ENCODE data around the gene MPZL1. TPM values are rescaled to one million over a fixed set of nuclear protein-coding genes. Genes with fewer than 3 reads are reported as not detected.
"Not testable (repeated sequence)": the region's sequence is repeated elsewhere in the genome, so short reads cannot be mapped to it uniquely, and the experiment has no call there.

MPZL1 gene
- total and polyA plus RNA-seq, 4 experiments from 2014 or later, result 5.4 to 15.8 (median 7.9) TPM

DNA sequence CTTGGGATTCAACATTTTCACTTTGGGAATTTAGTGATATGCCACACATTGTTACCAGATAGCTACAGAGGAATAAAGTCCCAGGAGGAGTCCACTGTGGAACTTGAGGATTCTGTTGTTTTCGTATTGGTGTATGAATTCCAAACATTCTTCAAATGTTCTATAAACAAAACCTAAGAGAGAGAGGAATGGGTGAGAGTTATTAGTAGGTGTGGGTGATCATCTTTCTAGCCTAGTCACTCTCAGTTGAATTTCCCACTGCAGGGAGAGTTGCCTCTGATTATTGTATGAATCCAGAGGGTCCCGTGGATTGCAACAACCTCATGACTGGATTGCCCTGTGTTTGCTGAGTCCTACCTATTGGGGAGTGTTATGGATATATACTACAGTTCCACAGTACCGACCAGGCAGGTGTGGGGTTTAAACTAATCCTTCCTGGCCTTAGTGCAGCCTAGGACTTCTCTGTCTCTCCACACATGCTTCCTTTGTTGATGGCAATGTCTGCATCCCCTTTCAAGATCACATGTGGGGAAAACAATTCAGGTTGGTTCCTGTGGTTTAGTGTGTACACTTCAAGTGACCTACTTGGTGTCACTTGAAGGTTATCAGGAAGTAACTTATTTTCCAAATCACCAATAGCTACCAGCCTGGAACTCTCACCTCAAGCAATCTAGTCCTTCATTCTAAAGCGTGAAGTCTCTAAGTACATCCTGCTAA is 100.3 kb downstream of the MPZL1 start:
- H3K4me1 ChIP-seq (ENCODE audit: insufficient read depth, low read length), result peaks cover 14% of the 10 kb centered on the region
- H3K27ac Mint-ChIP-seq, result peak overlapping the region in 1 of 7 donors; percentile 42
- POLR2A ChIA-PET (ENCODE audit: partially characterized antibody), result no interaction called here
- H3K36me3 ChIP-seq (ENCODE audit: insufficient read depth, low read length), result no peaks in the 10 kb centered on the region
- no peaks in the 10 kb centered on the region for H3K27me3 ChIP-seq (ENCODE audit: insufficient read depth, low read length)
- intact Hi-C loops (cut with micrococcal nuclease), result no loop called here
- H3K9me3 Mint-ChIP-seq, result no peaks in the 10 kb centered on the region
- H3K4me3 Mint-ChIP-seq, result no peak overlapping the region
- no peak overlapping the region for H3K4me3 ChIP-seq (ENCODE audit: low read length in 2 of 2)
- H3K36me3 Mint-ChIP-seq, result no peaks in the 10 kb centered on the region
- CTCF ChIA-PET (ENCODE audit: partially characterized antibody), result interaction anchor here (1.1 to 1.5 kb wide), 2 partner anchors 14 to 21 kb away, joined by 5 read pairs; no protein-coding TSS in a partner anchor
- DNase-seq, result peak in 1 of 5 donors; percentile 10
- H3K27me3 Mint-ChIP-seq, result peaks cover 2 to 6% of the 10 kb centered on the region in 2 donors
- H3K9me3 ChIP-seq (ENCODE audit: control insufficient read depth in 1 of 2, low read length in 2 of 2), result no peaks in the 10 kb centered on the region
- no peak overlapping the region for H3K27ac ChIP-seq (ENCODE audit: low read depth, low read length)
- H3K4me1 Mint-ChIP-seq, result peaks cover 4 to 24% (median 13%) of the 10 kb centered on the region in 4 donors

DNA sequence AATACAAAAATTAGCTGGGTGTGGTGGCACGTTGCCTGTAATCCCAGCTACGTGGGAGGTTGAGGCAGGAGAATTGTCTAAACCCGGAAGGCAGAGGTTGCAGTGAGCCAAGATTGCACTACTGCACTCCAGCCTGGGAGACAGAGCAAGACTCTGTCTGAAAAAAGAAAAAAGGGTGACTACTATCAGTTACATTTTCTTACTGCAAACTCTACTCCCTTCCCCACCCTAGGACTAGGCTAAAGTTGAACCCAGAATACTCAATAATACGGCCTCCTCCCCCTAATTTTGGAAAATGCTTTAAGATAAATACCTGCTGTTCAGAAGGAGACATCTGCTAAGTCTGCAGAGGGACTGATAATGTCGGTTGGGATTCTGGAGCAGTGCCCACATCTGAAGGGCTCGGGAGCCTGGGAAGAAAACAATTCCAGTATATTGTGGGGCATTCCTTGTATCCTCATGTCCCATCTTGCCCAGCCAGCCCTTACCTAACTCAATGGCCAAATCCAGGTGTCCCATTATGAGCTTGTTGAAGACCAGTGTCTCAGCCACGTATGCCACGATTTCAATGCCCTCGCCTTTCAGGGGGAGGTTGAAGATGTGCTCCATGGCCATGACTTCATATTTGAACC is 102.5 kb downstream of the MPZL1 start:
- no peaks in the 10 kb centered on the region for H3K9me3 Mint-ChIP-seq
- CTCF ChIA-PET (ENCODE audit: partially characterized antibody), result no interaction called here

DNA sequence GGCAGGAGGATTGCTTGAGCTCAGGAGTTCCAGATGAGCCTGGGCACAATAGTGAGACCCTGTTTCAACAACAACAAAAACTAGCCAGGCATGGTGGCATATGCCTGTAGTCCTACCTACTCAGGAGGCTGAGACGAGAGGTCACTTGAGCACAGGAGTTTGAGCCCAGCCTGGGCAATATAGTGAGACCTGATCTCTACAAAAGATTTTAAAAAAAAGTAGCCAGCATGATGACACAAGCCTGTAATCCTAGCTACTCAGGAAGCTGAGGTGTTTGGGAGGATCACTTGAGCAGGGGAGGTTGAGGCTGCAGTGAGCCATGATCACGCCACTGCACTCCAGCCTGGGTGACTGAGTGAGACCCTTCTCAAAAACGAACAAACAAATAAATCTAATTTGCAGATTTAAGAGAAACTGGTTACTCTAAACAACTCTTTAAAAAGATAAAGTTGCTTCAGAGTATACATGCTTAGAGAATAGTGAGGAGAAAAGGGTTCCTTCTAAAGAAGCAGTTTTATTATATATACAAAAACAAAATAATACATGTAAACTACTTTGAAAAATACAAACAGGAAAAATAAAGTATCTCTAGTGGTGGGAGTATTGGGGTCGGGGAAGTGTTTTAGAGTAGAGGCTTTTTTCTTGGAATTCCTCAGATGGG is 103.8 kb downstream of the MPZL1 start:
- Mint-ChIP-seq H3K9me3 (no peaks in the 10 kb centered on the region), H3K27me3 (peaks cover 0 to 6% of the 10 kb centered on the region in 2 donors), H3K4me1 (peaks cover 0 to 18% (median 11%) of the 10 kb centered on the region in 4 donors), H3K27ac (no peak overlapping the region), H3K4me3 (no peak overlapping the region), H3K36me3 (no peaks in the 10 kb centered on the region)
- intact Hi-C loops (cut with micrococcal nuclease), result no loop called here
- ChIA-PET CTCF (ENCODE audit: partially characterized antibody) (no interaction called here), POLR2A (ENCODE audit: partially characterized antibody) (no interaction called here)
- Histone ChIP-seq H3K36me3 (ENCODE audit: insufficient read depth, low read length) (no peaks in the 10 kb centered on the region), H3K4me3 (ENCODE audit: low read length in 2 of 2) (no peak overlapping the region), H3K27ac (ENCODE audit: low read depth, low read length) (no peak overlapping the region), H3K9me3 (ENCODE audit: control insufficient read depth in 1 of 2, low read length in 2 of 2) (no peaks in the 10 kb centered on the region), H3K27me3 (ENCODE audit: insufficient read depth, low read length) (no peaks in the 10 kb centered on the region), H3K4me1 (ENCODE audit: insufficient read depth, low read length) (peaks cover 8% of the 10 kb centered on the region)
- DNase-seq, result no peak

More for the DNA sequence above, 102.5 kb downstream of the MPZL1 start:
- H3K27me3 Mint-ChIP-seq, result peaks cover 2 to 6% of the 10 kb centered on the region in 2 donors
- no peaks in the 10 kb centered on the region for H3K9me3 ChIP-seq (ENCODE audit: control insufficient read depth in 1 of 2, low read length in 2 of 2)
- H3K36me3 Mint-ChIP-seq, result no peaks in the 10 kb centered on the region
- peaks cover 4 to 24% (median 13%) of the 10 kb centered on the region in 4 donors for H3K4me1 Mint-ChIP-seq
- no peaks in the 10 kb centered on the region for H3K36me3 ChIP-seq (ENCODE audit: insufficient read depth, low read length)
- H3K4me1 ChIP-seq (ENCODE audit: insufficient read depth, low read length), result peaks cover 14% of the 10 kb centered on the region
- POLR2A ChIA-PET (ENCODE audit: partially characterized antibody), result no interaction called here
- H3K27ac ChIP-seq (ENCODE audit: low read depth, low read length), result no peak overlapping the region
- no peak for DNase-seq
- intact Hi-C loops (cut with micrococcal nuclease), result no loop called here
- no peaks in the 10 kb centered on the region for H3K27me3 ChIP-seq (ENCODE audit: insufficient read depth, low read length)
- no peak overlapping the region for H3K4me3 ChIP-seq (ENCODE audit: low read length in 2 of 2)
- H3K27ac Mint-ChIP-seq, result no peak overlapping the region
- no peak overlapping the region for H3K4me3 Mint-ChIP-seq

DNA sequence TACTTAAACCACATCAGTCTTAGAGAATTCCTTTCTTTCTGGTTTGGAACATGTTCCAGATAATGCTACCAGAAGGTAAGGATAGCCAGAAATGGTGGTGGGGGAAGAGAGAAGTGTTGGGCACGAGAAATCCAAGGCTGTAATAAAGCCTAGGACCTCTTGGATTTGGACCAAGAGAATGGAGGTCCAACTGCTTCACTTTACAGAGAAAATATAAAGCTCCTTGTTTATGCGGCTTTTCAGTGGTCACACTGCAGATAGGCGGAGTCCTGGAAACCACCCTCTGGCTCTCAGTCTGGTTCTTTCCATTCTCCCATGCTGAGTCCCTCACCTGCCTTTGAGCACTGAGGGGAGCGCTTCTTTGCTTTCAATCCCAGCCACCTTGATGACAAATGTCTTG is 104.3 kb downstream of the MPZL1 start:
- no peaks in the 10 kb centered on the region for H3K9me3 Mint-ChIP-seq
- peaks cover 0 to 6% of the 10 kb centered on the region in 2 donors for H3K27me3 Mint-ChIP-seq
- ChIA-PET CTCF (ENCODE audit: partially characterized antibody) (interaction anchor here (1.7 kb wide), 1 partner anchor 24 kb away, joined by 4 read pairs; no protein-coding TSS in a partner anchor), POLR2A (ENCODE audit: partially characterized antibody) (no interaction called here)
- no peaks in the 10 kb centered on the region for H3K27me3 ChIP-seq (ENCODE audit: insufficient read depth, low read length)
- peak overlapping the region in 2 of 7 donors; percentile 6 to 52 for H3K27ac Mint-ChIP-seq
- no peaks in the 10 kb centered on the region for H3K9me3 ChIP-seq (ENCODE audit: control insufficient read depth in 1 of 2, low read length in 2 of 2)
- H3K27ac ChIP-seq (ENCODE audit: low read depth, low read length), result no peak overlapping the region
- H3K36me3 ChIP-seq (ENCODE audit: insufficient read depth, low read length), result no peaks in the 10 kb centered on the region
- intact Hi-C loops (cut with micrococcal nuclease), result no loop called here
- H3K4me1 ChIP-seq (ENCODE audit: insufficient read depth, low read length), result peaks cover 8% of the 10 kb centered on the region
- H3K4me3 ChIP-seq (ENCODE audit: low read length in 2 of 2), result no peak overlapping the region
- DNase-seq, result no peak
- no peaks in the 10 kb centered on the region for H3K36me3 Mint-ChIP-seq
- peaks cover 0 to 16% (median 10%) of the 10 kb centered on the region in 4 donors for H3K4me1 Mint-ChIP-seq
- no peak overlapping the region for H3K4me3 Mint-ChIP-seq

DNA sequence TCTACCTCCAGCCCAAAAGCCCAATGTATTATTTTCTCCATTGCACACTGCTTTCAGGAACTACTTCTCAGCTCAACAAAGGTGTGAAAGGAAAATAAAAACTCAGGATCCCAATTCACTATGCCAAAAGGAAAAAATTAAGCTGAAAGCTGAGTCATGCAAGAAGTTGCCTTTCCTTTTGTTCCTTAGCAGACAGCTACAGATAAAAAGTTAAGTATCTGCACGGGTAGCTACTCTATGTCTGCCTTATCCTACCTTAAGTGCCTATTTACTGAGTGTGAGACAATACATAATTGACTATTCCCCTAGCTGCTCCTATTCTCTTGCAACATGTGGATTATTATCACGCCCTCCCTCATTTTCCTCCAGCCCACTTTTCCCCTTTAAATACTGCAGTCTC is 108.1 kb downstream of the MPZL1 start:
- Histone ChIP-seq H3K9me3 (ENCODE audit: control insufficient read depth in 1 of 2, low read length in 2 of 2) (no peaks in the 10 kb centered on the region), H3K27ac (ENCODE audit: low read depth, low read length) (no peak overlapping the region), H3K36me3 (ENCODE audit: insufficient read depth, low read length) (no peaks in the 10 kb centered on the region), H3K27me3 (ENCODE audit: insufficient read depth, low read length) (no peaks in the 10 kb centered on the region), H3K4me1 (ENCODE audit: insufficient read depth, low read length) (no peaks in the 10 kb centered on the region), H3K4me3 (ENCODE audit: low read length in 2 of 2) (no peak overlapping the region)
- intact Hi-C loops (cut with micrococcal nuclease), result no loop called here
- Mint-ChIP-seq H3K27ac (no peak overlapping the region), H3K36me3 (no peaks in the 10 kb centered on the region), H3K9me3 (no peaks in the 10 kb centered on the region), H3K27me3 (peaks cover 1 to 3% of the 10 kb centered on the region in 2 donors), H3K4me3 (no peak overlapping the region), H3K4me1 (no peaks in the 10 kb centered on the region)
- DNase-seq, result no peak
- ChIA-PET CTCF (ENCODE audit: partially characterized antibody) (no interaction called here), POLR2A (ENCODE audit: partially characterized antibody) (no interaction called here)

DNA sequence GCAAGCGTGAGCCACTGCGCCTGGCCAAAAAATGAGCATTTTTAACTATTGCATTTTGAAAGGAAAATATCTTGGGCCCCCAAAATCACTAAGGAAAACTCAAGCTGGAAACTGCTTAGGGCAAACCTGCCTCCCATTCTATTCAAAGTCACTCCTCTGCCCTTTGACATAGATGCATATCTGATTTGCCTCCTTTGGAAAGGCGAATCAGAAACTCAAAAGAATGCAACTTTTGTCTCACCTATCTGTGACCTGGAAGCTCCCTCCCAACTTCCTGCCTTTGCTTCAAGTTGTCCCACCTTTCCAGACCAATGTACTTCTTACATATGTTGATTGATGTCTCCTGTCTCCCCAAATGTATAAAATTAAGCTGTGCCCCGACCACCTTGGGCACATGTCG is 108.9 kb downstream of the MPZL1 start:
- H3K9me3 ChIP-seq (ENCODE audit: control insufficient read depth in 1 of 2, low read length in 2 of 2); DNase-seq; H3K4me1 ChIP-seq (ENCODE audit: insufficient read depth, low read length); H3K36me3 ChIP-seq (ENCODE audit: insufficient read depth, low read length); H3K27ac ChIP-seq (ENCODE audit: low read depth, low read length); H3K27me3 ChIP-seq (ENCODE audit: insufficient read depth, low read length); H3K4me3 ChIP-seq (ENCODE audit: low read length in 2 of 2); H3K4me3 Mint-ChIP-seq; intact Hi-C loops (cut with micrococcal nuclease); H3K36me3 Mint-ChIP-seq; H3K4me1 Mint-ChIP-seq; H3K9me3 Mint-ChIP-seq; POLR2A ChIA-PET (ENCODE audit: partially characterized antibody); CTCF ChIA-PET (ENCODE audit: partially characterized antibody); H3K27me3 Mint-ChIP-seq: not testable (repeated sequence)
- H3K27ac Mint-ChIP-seq, result peak overlapping the region in 1 of 7 donors; percentile 54

DNA sequence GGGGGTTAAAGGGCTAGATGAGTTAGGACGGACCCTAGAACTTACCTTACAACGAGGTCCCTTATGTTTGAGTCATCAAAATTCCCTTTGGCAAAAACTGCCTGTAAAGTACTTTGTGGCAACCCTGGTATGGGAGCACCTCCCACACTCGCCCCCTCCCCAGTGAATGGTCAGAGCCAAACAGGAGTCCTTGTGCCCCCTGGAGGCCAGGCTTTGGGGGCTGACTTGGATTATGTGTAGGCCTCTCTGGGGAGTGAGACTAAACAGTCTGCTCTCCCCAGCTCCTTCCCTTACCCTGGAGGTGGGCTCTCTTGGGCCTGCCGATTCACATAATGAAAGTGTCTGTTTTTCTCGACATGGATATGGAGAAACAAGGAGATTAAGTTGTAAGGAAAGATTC is 110.9 kb downstream of the MPZL1 start:
- CTCF ChIA-PET (ENCODE audit: partially characterized antibody), result no interaction called here
- POLR2A ChIA-PET (ENCODE audit: partially characterized antibody), result no interaction called here

More for the DNA sequence above, 110.9 kb downstream of the MPZL1 start:
- Histone ChIP-seq H3K4me3 (ENCODE audit: low read length in 2 of 2) (no peak overlapping the region), H3K4me1 (ENCODE audit: insufficient read depth, low read length) (no peaks in the 10 kb centered on the region), H3K27ac (ENCODE audit: low read depth, low read length) (no peak overlapping the region), H3K9me3 (ENCODE audit: control insufficient read depth in 1 of 2, low read length in 2 of 2) (no peaks in the 10 kb centered on the region), H3K36me3 (ENCODE audit: insufficient read depth, low read length) (no peaks in the 10 kb centered on the region), H3K27me3 (ENCODE audit: insufficient read depth, low read length) (no peaks in the 10 kb centered on the region)
- intact Hi-C loops (cut with micrococcal nuclease), result no loop called here
- DNase-seq, result no peak
- no peaks in the 10 kb centered on the region for H3K4me1 Mint-ChIP-seq
- H3K4me3 Mint-ChIP-seq, result no peak overlapping the region
- H3K27me3 Mint-ChIP-seq, result peaks cover 1 to 3% of the 10 kb centered on the region in 2 donors
- H3K9me3 Mint-ChIP-seq, result no peaks in the 10 kb centered on the region
- no peaks in the 10 kb centered on the region for H3K36me3 Mint-ChIP-seq
- no peak overlapping the region for H3K27ac Mint-ChIP-seq
